HG03280 (cell line): Measurements from ENCODE around the gene ZBTB2.
"Not testable (repeated sequence)": the region's sequence is repeated elsewhere in the genome, so short reads cannot be mapped to it uniquely, and the experiment has no call there.

Experiments
- ATAC-seq: cut with Tn5 transposase; IDR thresholded peaks from one replicate; pipeline ENCODE4 v1.9.1; 2021; ENCODE audit warnings: mild to moderate bottlenecking, moderate library complexity; ENCODE audit not compliant: unreplicated experiment

ZBTB2 gene

DNA sequence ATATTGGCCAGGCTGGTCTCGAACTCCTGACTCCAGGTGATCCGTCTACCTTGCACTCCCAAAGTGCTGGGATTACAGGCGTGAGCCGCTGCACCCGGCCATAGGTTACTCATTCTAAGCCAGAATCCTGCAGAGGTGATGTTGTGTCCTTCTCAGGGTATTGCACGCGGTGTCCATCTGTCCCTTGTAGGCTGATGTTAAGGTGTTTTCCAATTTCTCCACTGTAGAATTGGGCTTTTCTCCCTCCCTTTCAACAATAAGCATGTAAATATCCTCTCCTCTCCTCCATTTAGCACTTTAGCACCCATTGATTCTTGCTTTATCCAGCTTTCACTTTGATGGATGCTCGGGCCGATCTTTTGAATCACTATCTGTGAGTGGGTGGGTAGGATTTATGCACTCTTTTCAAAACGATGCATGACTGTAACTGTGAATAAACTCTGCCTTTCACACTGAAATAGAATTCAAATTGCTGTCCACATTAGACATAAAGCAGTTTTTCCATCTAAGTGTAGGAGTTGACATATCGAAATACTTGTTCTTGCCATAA is 52.6 kb downstream of the ZBTB2 start:
- ATAC-seq = no peak

DNA sequence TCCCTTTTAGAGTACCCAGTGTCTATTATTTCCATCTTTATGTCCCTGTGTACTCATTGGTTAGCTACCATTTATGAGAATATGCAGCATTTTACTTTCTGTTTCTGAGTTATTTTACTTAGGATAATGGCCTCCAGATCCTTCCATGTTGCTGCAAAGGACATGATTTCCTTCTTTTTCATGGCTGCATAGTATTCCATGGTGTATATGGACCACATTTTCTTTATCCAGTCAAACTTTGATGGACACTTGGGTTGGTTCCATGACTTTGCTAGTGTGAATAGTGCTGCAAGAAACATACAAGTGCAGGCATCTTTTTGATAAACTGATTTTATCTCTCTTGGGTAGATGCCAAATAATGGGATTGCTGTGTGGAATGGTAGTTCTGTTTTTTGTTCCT is 55.4 kb downstream of the ZBTB2 start:
- no peak for ATAC-seq

DNA sequence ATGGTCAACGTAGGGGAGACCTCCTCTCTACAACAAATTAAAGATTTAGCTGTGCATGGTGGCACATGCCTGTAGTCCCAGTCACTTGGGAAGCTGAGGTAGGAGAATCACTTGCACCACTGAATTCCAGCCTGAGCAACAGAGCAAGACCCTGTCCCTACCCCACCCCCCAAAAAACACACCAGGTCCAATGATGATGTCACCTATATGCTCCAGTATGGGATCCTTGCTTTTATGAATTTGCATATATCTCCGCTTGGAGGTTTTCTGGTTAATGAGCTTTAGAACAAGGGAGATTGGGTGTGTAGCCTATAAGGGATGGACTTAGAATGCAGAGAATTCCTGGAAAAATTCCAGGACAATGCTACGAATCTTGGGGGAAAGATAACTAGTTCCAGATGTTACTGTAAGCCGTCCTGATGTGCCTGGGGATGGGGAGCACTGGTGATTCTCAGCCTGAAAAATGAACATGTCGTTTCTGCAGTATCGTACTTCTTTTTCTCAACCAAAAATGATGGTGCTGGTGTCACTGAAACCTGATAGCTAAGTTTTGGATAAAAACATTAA is 61.1 kb downstream of the ZBTB2 start:
- ATAC-seq = no peak

DNA sequence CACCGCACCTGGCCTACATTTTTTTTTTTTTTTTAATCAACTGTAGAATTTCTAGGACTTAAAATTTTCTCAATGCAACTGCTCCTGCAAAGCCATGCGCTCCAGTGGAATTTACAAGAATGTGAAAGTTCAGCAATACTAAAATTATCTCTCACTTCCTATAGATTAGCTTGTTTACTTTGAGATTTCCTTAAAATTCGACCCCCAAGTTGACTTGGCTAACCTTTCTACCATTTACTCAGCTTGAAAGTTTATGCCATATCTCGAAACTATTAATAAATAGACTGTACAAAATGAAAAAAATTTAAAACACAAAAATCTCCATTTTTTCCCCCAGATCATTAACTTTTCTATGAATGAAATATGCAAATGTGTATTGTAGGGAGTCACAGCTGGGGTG is 64.3 kb downstream of the ZBTB2 start:
- ATAC-seq = no peak

DNA sequence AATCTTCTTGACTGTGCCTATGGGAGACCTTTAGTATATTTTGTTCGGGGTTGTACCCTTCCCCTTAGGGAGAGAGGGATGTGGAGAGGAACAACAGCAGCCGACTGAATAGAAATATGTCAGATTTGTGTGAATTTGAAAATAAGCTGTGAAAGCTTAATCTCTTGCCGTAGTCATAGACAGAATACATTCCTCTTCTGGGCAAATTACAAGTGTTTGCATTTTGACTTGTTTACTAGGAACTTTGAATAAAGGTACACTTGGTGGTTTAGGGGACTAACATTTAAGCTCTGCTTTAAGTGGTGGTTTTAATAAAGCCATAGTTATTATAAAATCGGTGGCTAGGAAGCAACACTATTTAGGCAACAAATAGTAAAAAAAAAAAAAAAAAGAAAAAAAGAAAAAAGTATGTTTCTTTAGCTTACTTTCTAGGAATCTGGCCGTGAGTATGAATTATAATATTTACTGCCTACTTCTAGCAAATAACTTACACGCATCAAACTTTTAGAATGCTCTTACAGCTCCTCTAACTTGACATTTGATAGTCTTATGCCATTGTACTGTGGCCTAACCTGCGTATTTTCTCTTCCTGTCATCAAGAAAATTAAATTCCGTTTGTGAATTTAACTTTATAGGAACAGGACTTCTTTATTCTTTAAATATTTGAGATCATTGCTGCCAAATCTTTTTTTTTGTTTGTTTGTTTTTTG is 65.1 kb downstream of the ZBTB2 start:
- no peak for ATAC-seq

DNA sequence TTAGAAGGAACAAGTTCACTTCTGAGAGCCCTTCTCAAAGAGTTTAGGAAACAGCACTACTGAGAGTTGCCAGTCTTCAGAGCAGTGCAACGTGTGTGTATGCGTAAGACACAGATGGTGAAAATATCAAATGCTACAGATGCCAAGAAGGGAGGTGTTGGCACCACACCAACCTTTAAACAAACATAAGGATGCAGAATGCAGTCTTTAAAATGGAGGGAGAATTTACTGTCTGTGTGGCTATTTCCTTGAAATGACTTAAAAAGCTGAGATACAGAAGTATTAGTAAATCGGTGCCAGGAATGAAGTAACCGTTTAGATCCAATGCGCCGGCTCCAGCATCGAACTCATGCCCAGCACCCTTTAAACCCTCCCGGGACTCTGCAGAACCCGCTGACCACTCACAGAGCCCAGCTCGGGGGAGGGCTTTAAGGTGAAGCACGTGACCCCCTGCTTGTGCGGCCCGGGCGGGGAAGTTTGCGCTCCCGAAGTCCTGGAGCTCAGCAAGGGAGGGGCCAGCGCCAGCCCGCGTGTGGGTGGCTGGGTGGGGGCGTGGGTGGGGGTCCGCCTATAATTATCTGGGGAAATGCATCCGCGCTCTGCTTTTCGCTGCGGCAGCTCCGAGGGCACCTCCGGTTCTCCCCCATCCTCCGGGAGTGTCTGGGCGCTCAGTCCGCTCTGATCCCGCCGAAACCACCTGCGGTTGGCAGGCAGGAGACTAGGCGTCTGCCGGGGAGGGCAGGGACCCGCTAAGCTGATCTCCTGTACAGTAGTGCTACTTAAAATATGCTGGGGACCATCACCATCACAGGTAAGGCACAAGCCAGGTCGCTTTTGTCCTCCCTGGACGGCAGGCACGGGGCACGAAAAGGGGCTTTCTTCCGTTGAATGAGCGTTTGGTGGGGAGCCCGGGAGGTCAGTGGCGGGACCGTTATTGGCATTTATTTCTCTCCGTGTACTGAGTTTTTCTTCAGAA is 66.0 kb downstream of the ZBTB2 start:
- no peak for ATAC-seq

DNA sequence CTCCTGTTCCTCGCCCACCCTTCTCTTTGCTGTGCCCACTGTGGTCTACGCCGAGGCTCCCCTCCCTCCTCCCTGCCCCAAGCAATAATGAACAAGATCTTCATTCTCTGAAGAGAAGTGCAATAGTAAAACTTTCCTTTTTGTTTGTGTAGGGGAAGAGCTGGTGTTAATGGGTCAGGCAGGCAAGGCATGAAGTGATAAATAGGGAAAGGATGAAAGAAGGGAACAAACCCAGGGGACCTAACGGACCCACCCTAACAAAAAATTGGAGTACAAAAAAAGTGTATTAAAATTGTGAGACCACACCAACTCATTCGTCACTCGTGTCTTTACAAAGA is 66.9 kb downstream of the ZBTB2 start:
- no peak for ATAC-seq

DNA sequence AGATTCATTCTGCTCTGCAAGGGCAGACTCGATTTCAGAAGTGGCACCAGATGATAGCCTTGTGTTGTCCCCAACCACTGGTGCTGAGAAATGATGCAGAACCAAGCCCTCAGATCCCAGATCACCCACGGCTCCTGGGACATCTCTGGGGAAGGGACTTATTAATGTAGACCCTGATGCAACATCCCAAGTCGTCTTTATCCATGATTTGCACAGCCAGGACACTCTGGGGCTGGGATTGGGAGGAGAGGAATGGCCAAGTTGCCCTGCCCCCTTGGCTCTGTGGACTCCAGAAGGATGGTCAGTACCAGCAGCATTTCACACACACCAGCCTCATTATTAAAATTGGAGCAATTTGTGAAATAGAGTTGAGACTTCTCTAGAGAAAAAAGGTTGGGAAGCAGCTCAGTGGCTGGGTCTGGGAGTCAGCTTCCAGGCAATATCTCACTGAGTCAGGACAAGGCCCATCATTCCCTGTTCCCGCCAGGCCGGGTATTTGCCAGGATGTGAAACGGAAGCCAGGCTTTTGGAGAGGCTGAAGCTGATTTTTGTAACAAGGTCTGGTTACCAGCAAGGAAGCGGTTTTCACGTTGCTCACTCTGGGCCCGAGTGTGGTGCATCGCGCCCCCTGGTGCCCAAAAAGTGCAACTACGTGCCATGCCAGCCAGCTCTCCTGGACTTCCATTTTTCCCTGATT is 67.4 kb downstream of the ZBTB2 start:
- peak; percentile 79 for ATAC-seq

DNA sequence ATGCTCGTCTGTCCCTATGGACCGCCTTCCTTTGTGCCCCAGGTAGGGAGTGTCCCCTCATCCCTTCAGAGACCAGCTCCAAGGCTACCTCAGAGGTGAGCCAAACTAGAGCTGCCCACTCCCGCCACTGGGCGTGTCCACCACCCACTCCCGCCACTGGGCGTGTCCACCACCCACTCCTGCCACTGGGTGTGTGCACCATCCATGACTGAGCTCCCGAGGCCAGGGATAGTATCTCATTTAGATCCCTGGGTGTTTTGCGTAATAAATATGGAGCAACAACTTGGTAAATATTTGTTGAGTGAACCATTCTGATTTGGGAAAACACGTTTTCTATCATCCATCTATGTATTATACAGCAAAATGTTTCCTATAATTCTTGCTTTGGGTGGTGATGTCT is 68.8 kb downstream of the ZBTB2 start:
- no peak for ATAC-seq

DNA sequence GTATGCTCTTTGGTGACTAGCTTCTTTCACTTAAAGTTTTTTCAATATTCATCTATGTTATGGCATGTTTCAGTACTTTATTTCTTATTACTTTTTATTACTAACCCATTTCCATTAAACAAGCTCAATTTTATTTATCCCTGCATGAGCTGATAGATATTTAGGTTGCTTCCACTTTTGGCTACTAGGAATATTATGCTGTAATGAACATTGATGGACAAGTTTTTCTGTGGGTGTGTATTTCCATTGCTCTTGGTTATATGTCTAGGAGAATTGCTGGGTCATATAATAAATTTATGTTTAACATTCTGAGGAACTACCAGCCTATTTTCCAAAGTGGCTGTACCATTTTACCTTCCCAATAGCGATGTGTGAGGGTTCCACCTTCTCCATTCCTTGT is 69.9 kb downstream of the ZBTB2 start:
- ATAC-seq = no peak

DNA sequence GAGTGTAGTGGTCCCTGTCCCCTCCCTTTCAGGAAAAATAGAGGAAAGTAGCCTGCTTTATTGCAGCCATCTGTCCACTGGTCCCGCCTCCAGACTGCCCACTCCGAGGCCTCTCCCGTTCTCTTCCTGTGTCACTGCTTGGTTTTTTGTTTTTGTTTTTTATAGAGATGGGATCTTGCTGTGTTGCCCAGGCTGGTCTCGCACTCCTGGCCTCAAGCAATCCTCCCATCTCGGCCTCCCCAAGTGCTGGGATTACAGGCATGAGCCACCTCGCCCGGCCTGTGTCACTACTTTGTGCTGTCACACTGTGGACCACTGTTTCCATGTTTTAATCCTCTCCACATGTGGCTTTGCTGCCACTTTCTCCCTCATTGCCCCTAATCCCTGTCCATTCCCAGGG is 71.2 kb downstream of the ZBTB2 start:
- no peak for ATAC-seq

DNA sequence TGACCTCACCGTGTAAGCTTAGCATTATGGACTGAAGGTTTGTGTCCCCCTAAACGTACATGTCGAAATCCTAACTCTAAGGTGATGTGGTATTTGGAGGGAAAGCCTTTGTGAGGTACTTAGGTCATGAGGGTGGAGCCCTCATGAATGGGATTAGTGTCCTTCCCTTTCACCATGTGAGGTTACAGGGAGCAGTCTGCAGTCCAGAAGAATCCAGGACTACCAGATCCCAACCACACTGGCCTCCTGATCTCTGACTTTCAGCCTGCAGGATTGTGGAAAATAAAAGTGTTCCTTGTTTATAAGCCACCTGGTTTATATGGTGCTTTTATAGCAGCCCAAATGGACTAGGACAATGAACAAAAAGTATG is 73.4 kb downstream of the ZBTB2 start:
- no peak for ATAC-seq

DNA sequence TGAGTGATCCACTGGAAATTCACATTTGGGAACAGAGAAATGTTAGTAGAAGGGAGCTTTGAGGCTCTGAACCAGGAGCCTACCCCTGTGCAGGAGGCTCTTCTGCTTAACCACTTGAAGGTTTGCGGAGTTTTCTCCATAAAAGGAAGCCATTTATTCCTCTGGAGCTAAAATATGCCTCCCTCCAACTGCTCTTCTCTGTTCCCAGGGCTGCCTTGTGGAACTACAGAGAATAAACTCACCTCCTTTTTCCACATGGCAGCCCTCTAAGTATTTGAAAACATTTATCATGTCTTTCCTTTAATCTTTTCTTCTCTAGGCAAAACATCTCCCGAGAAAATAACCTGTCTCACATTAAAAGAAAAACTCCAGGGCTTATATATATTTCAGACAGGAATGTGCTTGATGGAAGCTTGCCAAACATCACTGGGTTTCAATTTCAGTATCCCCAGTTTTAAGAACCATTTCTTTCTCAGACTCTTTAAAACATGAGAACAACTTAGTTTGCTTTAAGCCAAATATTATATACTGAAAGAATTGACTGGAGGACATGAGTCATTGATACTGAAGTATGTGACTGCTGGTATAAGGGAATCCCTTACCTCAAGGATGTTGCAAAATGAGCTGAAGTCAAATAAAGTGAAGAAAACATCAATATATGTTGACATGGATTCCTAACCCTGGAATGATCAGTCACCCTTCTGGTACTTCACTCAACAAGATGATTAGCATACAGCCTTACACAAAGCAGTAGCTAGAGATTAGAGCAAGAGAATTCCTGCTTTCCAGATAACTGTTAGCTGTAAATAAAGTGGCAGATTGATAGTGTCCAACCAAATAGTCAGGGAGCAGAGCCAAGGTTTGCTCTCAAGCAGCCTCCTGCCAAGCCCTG is 74.0 kb downstream of the ZBTB2 start:
- ATAC-seq = no peak

DNA sequence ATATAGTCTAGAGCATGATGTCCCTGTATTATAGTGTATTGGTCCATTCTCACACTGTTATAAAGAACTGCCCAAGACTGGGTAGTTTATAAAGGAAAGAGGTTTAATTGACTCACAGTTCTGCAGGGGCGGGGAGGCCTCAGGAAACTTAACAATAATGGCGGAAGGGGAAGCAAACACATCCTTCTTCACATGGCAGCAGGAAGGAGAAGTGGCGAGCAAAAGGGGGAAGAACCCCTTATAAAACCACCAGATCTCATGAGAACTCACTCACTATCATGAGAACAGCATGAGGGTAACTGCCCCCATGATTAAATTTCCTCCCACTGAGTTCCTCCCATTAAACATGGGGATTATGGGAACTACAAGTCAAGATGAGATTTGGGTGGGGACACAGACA is 75.7 kb downstream of the ZBTB2 start:
- not testable (repeated sequence) for ATAC-seq
